Transverse colon (tissue), 4 donors: ENCODE measurements around the gene KRT4. TPM values are rescaled to one million over a fixed set of nuclear protein-coding genes. Genes with fewer than 3 reads are reported as not detected.

Experiments
- DNase-seq: peaks from one replicate; pipeline ENCODE4 v3.0.0-alpha.2; 2019
- H3K27ac ChIP-seq, 4 donors: fragments of 200-600 bp; sonication (generic); 2 replicates each; pipeline ENCODE4 v1.5.1; 2016 to 2018; ENCODE audit warnings: inconsistent platforms in 4 of 4
- H3K27me3 ChIP-seq: fragments of 200-600 bp; sonication (generic); 2 replicates; pipeline ENCODE4 v1.5.1; 2017; ENCODE audit warnings: inconsistent platforms
- H3K36me3 ChIP-seq, 4 donors: fragments of 200-600 bp; sonication (generic); 2 replicates each; pipeline ENCODE4 v1.5.1; 2017 to 2019; ENCODE audit warnings: inconsistent platforms in 4 of 4
- H3K4me1 ChIP-seq, 4 donors: fragments of 200-600 bp; sonication (generic); 2 replicates each; pipeline ENCODE4 v1.5.1; 2017 to 2020; ENCODE audit warnings: inconsistent platforms in 4 of 4
- H3K4me3 ChIP-seq, 4 donors: fragments of 200-600 bp; sonication (generic); 1 replicate in 1 of 4; 2 replicates in 3 of 4; pipeline versions ENCODE4 v1.5.1 to v1.6.1; 2017 to 2019; ENCODE audit warnings: inconsistent platforms in 4 of 4
- H3K9me3 ChIP-seq, 2 donors: fragments of 200-600 bp; sonication (generic); 2 replicates each; pipeline ENCODE4 v1.5.1; 2017 to 2019; ENCODE audit warnings: inconsistent platforms in 2 of 2
- CTCF ChIP-seq, 5 experiments: fragments of 200-600 bp in 3 of 5; fragments of 450-650 bp in 2 of 5; sonication (generic) in 3 of 5; IDR thresholded peaks; 1 replicate in 2 of 5; 2 replicates in 3 of 5; pipeline ENCODE4 v1.5.1; 2016 to 2017; ENCODE audit warnings: antibody characterized with exemption in 5 of 5, inconsistent platforms in 3 of 5, mild to moderate bottlenecking in 2 of 5, moderate library complexity in 1 of 5
- EP300 ChIP-seq: sonication (generic); formaldehyde crosslinking; IDR thresholded peaks from one replicate; pipeline ENCODE4 v1.6.1; 2017; ENCODE audit warnings: antibody characterized with exemption, low read depth
- POLR2A ChIP-seq: fragments of 450-650 bp; IDR thresholded peaks from one replicate; pipeline ENCODE4 v1.6.1; 2016; ENCODE audit warnings: antibody characterized with exemption, mild to moderate bottlenecking, moderate library complexity
- POLR2AphosphoS5 ChIP-seq, 3 donors: sonication (generic); formaldehyde crosslinking; IDR thresholded peaks; one replicate each; pipeline ENCODE4 v1.6.1; 2016; ENCODE audit warnings: antibody characterized with exemption in 3 of 3
- WGBS, 2 donors: methylation state at CpG; one replicate each; pipeline ENCODE4 v1.1.5; 2018; ENCODE audit warnings: low coverage in 1 of 2; 5-methylcytosine and 5-hydroxymethylcytosine counted together
- in situ Hi-C, 4 donors: fragments of 200-750 bp; cut with MboI; loops; one replicate each; pipeline versions ENCODE4 v1.15.0 to v1.15.1; 2017; ENCODE audit warnings: low sequenced_read_pairs in 3 of 4, low pct_ligation_motif_present in 1 of 4, low pct_unique_long_range_greater_than_20kb in 1 of 4
- intact Hi-C: fragments of 100-400 bp; cut with DNase I; formaldehyde crosslinking; loops from one replicate; pipeline ENCODE4 v1.15.1; 2023; ENCODE audit warnings: low total_unique reads
- total RNA-seq, 4 donors: library from RNA; depleted of rRNA; stranded (reverse); fragments of >200 nt; gene quantifications; one replicate each; pipeline ENCODE4 v1.1.0, GENCODE V29; 2016

Gene KRT4
- total RNA-seq, 4 donors from 2014 or later: not detected

DNA sequence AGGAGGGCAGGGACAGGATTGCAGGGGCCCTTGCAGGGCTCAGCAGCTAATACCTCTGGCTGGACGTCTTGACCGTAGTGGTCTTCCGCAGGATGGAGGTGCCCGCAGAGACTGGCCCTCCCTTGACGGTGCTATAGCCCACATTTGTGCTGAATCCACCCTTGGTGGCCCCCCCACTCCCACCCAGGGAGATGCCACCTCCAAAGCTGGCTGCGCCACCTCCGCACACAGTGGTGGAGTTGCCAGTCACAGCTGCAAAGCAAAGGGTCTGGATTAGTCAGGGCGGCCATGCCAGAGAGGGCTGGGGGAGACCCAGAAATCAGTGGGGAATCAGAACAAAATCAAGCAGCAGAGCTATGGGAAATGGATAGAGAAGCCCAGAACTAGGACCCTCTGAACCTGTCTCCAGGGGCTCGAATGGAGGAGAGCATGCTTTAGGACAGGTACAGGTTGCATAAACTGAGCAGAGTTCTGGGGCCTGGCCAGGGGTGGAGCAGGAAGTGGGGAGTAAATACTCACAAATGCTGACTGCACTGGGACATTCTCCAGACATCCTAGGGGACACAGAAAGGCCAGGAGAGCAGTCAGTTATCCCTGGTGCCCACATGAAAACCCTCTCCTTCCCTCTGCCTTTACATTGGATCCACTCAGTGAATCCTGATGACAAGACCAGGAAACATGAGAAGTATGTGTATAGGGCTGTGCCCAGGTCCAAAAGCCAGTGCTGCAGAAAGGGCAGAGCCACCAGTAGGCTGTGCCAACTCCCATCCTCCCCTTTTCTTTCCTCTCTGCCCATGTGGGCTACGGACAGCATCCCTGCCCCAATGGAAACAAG lies 8.1 kb upstream of the KRT4 start:
- Histone ChIP-seq H3K4me3 (no peak overlapping the region), H3K27me3 (peaks cover 10% of the 10 kb centered on the region), H3K4me1 (no peaks in the 10 kb centered on the region), H3K36me3 (no peaks in the 10 kb centered on the region), H3K9me3 (no peaks in the 10 kb centered on the region), H3K27ac (no peak overlapping the region)
- DNase-seq: peak; percentile 34
- TF ChIP-seq POLR2AphosphoS5 (IDR thresholded peaks at IDR 0.05) (no peak), EP300 (no peak), POLR2A (no peak), CTCF (IDR thresholded peaks at IDR 0.05) (no peak)
- in situ Hi-C loops (no loop called here), intact Hi-C loops (no loop called here)
- WGBS, 2 donors: 14 to 75% methylated on average over 1 to 10 of the region's 10 CpGs

GRCh38 chr12:52821071-52821730 lies 7.3 kb upstream of the KRT4 start:
- 60 to 85% methylated on average over 1 to 4 of the region's 4 CpGs for WGBS, 2 donors
- no peaks in the 10 kb centered on the region for H3K36me3 ChIP-seq
- no peak overlapping the region for H3K27ac ChIP-seq
- H3K4me1 ChIP-seq: no peaks in the 10 kb centered on the region
- H3K4me3 ChIP-seq: no peak overlapping the region
- DNase-seq: no peak
- TF ChIP-seq EP300 (no peak), CTCF (IDR thresholded peaks at IDR 0.05) (no peak), POLR2A (no peak), POLR2AphosphoS5 (IDR thresholded peaks at IDR 0.05) (no peak)
- in situ Hi-C loops (no loop called here), intact Hi-C loops (no loop called here)
- no peaks in the 10 kb centered on the region for H3K9me3 ChIP-seq
- H3K27me3 ChIP-seq: peaks cover 10% of the 10 kb centered on the region

- H3K9me3 ChIP-seq: no peaks in the 10 kb centered on the region
- WGBS, 2 donors: 91 to 93% methylated on average over 4 to 6 of the region's 6 CpGs
- H3K27ac ChIP-seq: no peak overlapping the region
- DNase-seq: no peak
- H3K27me3 ChIP-seq: peaks cover 10% of the 10 kb centered on the region
- in situ Hi-C loops (no loop called here), intact Hi-C loops (no loop called here)
- H3K4me1 ChIP-seq: no peaks in the 10 kb centered on the region
- no peak for TF ChIP-seq CTCF (IDR thresholded peaks at IDR 0.05)
- TF ChIP-seq POLR2AphosphoS5 (IDR thresholded peaks at IDR 0.05): no peak
- TF ChIP-seq POLR2A: no peak
- no peak for TF ChIP-seq EP300
- H3K36me3 ChIP-seq: no peaks in the 10 kb centered on the region
- H3K4me3 ChIP-seq: no peak overlapping the region
Measured at GRCh38 chr12:52820521-52820920, 6.6 kb upstream of the KRT4 start.

DNA sequence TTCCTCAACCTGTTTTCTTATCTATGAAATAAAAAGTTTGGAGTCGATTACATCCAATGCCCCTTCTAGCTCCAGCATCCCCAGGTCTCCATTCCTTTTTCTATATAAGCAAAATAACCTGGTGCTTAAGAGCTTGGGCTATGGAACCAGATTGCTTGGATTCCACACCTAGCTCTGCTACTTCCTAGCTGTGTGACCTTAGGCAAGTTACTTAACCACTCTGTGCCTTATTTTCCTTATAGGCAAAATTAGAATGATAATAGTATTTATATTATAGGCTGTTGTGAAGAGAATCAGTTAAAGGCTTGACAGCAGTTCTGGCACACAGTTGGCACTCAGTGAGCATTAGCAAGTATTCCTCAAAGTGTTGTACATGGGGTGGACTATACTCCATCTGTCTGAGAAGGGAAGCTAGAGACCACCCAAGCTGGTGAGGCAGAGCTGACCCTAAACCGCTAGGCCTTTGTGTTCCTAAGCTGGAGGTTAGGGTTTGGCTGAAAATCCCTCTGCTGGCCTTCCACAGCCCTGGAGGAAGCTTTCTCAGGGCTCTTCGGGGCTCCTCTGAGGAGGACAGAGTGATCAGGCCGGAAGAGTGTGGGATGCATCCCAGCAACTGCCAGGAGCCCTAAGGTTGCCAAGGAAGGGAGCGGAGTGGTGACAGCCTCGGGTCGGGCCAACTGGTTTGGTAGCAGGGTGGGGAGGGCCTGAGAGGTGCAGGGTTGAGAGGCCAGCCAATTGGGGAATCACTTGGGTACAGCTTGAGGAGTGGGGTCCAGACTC lies 6.0 kb upstream of the KRT4 start:
- Histone ChIP-seq H3K27ac (no peak overlapping the region), H3K27me3 (peaks cover 10% of the 10 kb centered on the region), H3K4me1 (no peaks in the 10 kb centered on the region), H3K9me3 (no peaks in the 10 kb centered on the region), H3K4me3 (no peak overlapping the region), H3K36me3 (no peaks in the 10 kb centered on the region)
- intact Hi-C loops: no loop called here
- no peak for DNase-seq
- TF ChIP-seq EP300: no peak
- TF ChIP-seq POLR2A: no peak
- no peak for TF ChIP-seq POLR2AphosphoS5 (IDR thresholded peaks at IDR 0.05)
- TF ChIP-seq CTCF (IDR thresholded peaks at IDR 0.05): no peak
- in situ Hi-C loops: no loop called here
- WGBS, 2 donors: 86 to 87% methylated on average over 1 to 7 of the region's 7 CpGs
